GM19395 (cell line): ENCODE data around the gene DCBLD2.
"Not testable (repeated sequence)": the region's sequence is repeated elsewhere in the genome, so short reads cannot be mapped to it uniquely, and the experiment has no call there.

Experiments
- ATAC-seq: cut with Tn5 transposase; IDR thresholded peaks from one replicate; pipeline ENCODE4 v1.9.1; 2021; ENCODE audit warnings: mild to moderate bottlenecking, moderate library complexity; ENCODE audit not compliant: unreplicated experiment

DCBLD2 gene

DNA sequence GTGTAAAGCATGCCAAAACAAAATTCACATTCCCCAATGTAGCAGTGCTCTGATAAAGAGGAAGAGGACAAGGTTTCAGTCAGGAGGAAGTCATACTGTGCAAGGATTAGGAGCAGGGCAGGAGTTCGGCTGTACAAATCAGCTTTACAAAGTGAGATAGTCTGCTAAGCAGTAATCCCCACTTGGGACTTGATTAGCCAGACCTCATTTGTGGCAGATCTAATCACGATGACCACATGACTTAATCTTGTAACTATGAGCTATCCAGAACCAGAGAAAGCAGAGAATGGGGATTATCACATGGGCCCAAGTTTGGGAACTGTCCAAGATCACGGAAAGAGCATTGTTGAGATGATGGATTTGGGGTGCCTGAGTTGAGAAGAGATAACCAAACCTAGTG, 7.8 kb downstream of the DCBLD2 start:
- no peak for ATAC-seq

GRCh38 chr3:98892263-98892662, 9.2 kb downstream of the DCBLD2 start:
- no peak for ATAC-seq

GRCh38 chr3:98890965-98891910, 10.3 kb downstream of the DCBLD2 start:
- ATAC-seq = no peak

DNA sequence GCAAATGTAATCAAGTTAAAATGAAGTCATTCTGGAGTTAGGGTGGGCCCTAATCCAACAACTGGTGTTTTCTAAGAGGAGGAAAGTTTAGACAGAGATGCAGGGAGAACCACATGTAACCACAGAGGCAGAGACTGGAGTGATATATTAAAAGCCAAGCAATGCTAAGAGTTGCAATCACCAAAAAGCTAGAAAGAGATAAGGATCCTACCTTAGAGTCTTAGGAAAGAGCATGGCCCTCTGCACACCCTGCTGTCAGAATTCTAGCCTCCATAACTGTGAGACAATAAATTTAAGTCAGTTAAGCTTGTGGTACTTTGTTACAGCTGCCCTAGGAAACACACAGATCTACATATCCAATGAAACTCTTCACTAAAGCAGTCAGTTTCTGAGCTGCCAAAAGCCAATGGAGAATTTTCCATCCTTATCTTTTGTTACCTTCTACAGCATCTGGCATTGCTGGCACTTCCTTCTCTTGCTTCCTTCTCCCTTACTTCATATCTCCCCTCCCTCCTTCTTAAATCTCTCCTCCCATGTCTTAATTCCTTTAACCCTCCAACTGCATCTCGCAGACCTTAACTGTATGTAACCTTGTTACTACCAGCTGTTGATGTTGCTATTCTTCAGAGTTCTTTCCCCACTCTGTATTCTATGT, 11.2 kb downstream of the DCBLD2 start:
- ATAC-seq = no peak

- no peak for ATAC-seq
These were observed 13.8 kb downstream of the DCBLD2 start for GRCh38 chr3:98887684-98888083.

GRCh38 chr3:98886525-98886924, 15.0 kb downstream of the DCBLD2 start:
- no peak for ATAC-seq

GRCh38 chr3:98885851-98886250, 15.6 kb downstream of the DCBLD2 start:
- ATAC-seq = no peak

- no peak for ATAC-seq
These were observed 16.7 kb downstream of the DCBLD2 start for GRCh38 chr3:98884675-98885371.

DNA sequence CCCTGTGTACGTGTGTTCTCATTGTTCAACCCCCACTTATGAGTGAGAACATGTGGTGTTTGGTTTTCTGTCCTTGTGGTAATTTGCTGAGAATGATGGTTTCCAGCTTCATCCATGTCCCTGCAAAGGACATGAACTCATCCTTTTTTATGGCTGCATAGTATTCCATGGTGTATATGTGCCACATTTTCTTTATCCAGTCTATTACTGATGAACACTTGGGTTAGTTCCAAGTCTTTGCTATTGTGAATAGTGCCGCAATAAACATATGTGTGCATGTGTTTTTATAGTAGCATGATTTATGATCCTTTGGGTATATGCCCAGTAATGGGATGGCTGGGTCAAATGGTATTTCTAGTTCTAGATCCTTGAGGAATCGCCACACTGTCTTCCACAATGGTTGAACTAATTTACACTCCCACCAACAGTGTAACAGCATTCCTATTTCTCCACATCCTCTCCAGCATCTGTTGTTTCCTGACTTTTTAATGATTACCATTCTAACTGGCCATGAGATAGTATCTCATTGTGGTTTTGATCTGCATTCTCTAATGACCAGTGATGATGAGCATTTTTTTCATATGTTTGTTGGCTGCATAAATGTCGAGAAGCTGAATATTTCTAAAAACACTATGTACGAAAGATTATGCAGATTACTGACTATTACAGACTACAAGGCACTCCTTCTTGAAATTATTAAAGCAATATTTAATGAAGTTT, 18.7 kb downstream of the DCBLD2 start:
- ATAC-seq = not testable (repeated sequence)

DNA sequence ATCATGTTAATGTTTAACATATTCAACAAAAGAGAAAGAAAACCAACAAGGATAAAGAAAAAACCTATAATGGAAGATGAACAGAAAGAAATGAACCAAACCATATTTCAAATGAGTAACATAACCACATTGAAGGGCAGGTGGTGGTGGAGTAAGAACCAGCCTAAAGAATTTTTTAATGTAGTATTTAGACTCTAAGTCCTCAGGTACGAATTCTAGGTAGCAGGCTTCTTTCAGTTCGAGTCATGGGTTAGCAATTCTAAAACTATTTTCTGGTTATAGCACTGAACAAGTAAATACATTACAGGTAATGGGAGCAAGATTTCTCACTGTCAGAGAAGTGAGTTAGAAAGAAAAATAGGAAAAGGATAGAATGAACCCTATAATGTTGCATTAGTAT, 24.4 kb downstream of the DCBLD2 start:
- ATAC-seq = peak; percentile 72

- ATAC-seq = no peak
These were observed 26.0 kb downstream of the DCBLD2 start for GRCh38 chr3:98875535-98875934.

- ATAC-seq = no peak
These were observed 26.8 kb downstream of the DCBLD2 start for GRCh38 chr3:98874602-98875249.

DNA sequence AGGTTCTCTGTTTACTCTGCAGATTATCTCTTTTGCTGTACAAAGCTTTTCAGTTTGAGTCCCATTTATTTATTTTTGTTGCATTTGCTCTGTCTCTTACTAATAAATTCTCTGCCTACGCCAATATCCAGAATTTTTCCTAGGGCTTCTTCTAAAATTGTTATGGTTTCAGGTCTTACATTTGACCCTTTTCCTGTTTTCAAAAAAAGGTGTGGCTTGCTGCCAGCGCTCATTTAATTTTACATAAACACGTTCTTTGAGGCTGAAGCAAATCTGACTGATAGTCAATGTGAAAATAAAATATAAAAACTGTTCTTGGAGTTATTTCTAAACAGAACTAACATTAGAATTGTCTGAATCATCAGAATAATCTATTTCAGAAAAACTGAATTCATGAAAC, 32.1 kb downstream of the DCBLD2 start:
- ATAC-seq = no peak

DNA sequence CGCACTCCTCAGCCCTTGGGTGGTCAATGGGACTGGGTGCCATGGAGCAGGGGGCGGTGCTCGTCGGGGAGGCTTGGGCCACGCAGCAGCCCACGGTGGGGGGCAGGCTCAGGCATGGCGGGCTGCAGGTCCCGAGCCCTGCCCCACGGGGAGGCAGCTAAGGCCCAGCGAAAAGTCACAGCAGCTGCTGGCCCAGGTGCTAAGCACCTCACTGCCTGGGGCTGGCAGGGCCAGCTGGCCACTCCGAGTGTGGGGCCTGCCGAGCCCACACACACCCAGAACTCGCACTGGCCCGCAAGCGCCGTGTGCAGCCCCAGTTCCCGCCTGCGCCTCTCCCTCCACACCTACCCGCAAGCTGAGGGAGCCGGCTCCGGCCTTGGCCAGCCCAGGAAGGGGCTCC, 43.5 kb downstream of the DCBLD2 start:
- not testable (repeated sequence) for ATAC-seq

- ATAC-seq = not testable (repeated sequence)
These were observed 44.2 kb downstream of the DCBLD2 start for GRCh38 chr3:98857258-98857657.

GRCh38 chr3:98856724-98857123, 44.8 kb downstream of the DCBLD2 start:
- ATAC-seq = no peak

DNA sequence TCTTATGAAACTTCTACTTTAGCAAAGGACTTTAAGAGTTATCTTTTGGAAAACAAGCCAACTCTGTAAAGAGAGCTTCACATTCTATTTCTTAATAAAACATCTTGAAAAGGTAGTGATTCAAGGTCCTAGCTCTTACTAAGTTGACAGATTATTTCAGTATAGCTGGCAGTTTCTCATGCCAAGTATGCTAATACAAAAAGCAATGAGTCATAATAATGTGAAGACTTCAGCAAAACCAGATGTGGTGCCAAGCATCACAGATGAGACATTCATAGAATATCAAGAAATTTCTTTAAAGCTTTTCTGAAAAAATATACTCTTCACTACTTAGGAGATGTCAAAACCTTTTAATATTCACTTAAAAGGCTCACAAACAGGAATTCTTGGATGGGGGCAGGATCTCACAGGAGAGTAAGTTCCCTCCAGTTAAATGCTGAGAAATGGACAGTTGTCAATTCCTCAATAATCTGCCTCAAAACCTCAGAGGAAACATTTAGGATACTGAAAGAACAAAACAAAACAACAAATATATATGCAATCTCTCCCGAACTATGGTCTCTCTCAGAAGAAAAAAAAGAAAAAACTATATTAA, 45.6 kb downstream of the DCBLD2 start:
- no peak for ATAC-seq

GRCh38 chr3:98848108-98848507, 53.4 kb downstream of the DCBLD2 start:
- no peak for ATAC-seq

- ATAC-seq = no peak
These were observed 55.4 kb downstream of the DCBLD2 start for GRCh38 chr3:98846101-98846500.
